ENCODE results near the gene LHX4. TPM values are rescaled to one million over a fixed set of nuclear protein-coding genes. Genes with fewer than 3 reads are reported as not detected.

LHX4 gene
- total RNA-seq, 4 donors from 2014 or later: 0.48 to 1.2 TPM; not detected in 2

- Histone ChIP-seq H3K4me3 (no peak overlapping the region), H3K27me3 (no peaks in the 10 kb centered on the region), H3K4me1 (peaks cover 0 to 8% (median 4%) of the 10 kb centered on the region in 4 donors), H3K36me3 (peaks cover 0 to 18% (median 7%) of the 10 kb centered on the region in 4 donors), H3K27ac (no peak overlapping the region), H3K9me3 (no peaks in the 10 kb centered on the region)
- TF ChIP-seq CTCF (IDR thresholded peaks at IDR 0.05) (no peak), POLR2AphosphoS5 (IDR thresholded peaks at IDR 0.05) (no peak), POLR2A (IDR thresholded peaks at IDR 0.05) (no peak), EP300 (IDR thresholded peaks at IDR 0.05; ENCODE audit: low read depth) (no peak)
- no peak for DNase-seq
- WGBS, 2 donors (ENCODE audit: low coverage in 1 of 2): 76% methylated on average over 19 of the region's 19 CpGs; no CpG with 5 or more reads in 1 of the 2 donors
- intact Hi-C loops (cut with DNase I; ENCODE audit: low total_unique reads) (no loop called here), in situ Hi-C loops (cut with MboI; ENCODE audit: low pct_ligation_motif_present in 1 of 4, low pct_unique_long_range_greater_than_20kb in 1 of 4, low sequenced_read_pairs in 3 of 4) (no loop called here)
Measured at GRCh38 chr1:180194546-180195207, 35.4 kb upstream of the LHX4 start.

GRCh38 chr1:180195401-180195800, 34.7 kb upstream of the LHX4 start:
- H3K4me3 ChIP-seq: no peak overlapping the region
- no peak overlapping the region for H3K27ac ChIP-seq
- H3K9me3 ChIP-seq: no peaks in the 10 kb centered on the region
- in situ Hi-C loops (cut with MboI; ENCODE audit: low pct_ligation_motif_present in 1 of 4, low pct_unique_long_range_greater_than_20kb in 1 of 4, low sequenced_read_pairs in 3 of 4) (no loop called here), intact Hi-C loops (cut with DNase I; ENCODE audit: low total_unique reads) (no loop called here)
- peaks cover 0 to 8% (median 4%) of the 10 kb centered on the region in 4 donors for H3K4me1 ChIP-seq
- TF ChIP-seq EP300 (IDR thresholded peaks at IDR 0.05; ENCODE audit: low read depth) (no peak), POLR2A (IDR thresholded peaks at IDR 0.05) (no peak), POLR2AphosphoS5 (IDR thresholded peaks at IDR 0.05) (no peak), CTCF (IDR thresholded peaks at IDR 0.05) (no peak)
- WGBS, 2 donors (ENCODE audit: low coverage in 1 of 2): 91% methylated on average over 3 of the region's 3 CpGs; no CpG with 5 or more reads in 1 of the 2 donors
- no peaks in the 10 kb centered on the region for H3K27me3 ChIP-seq
- DNase-seq: no peak
- H3K36me3 ChIP-seq: peaks cover 0 to 12% (median 6%) of the 10 kb centered on the region in 4 donors

GRCh38 chr1:180195916-180196315, 34.1 kb upstream of the LHX4 start:
- no peaks in the 10 kb centered on the region for H3K9me3 ChIP-seq
- TF ChIP-seq EP300 (IDR thresholded peaks at IDR 0.05; ENCODE audit: low read depth) (no peak), CTCF (IDR thresholded peaks at IDR 0.05) (no peak), POLR2AphosphoS5 (IDR thresholded peaks at IDR 0.05) (no peak), POLR2A (IDR thresholded peaks at IDR 0.05) (no peak)
- no peaks in the 10 kb centered on the region for H3K27me3 ChIP-seq
- in situ Hi-C loops (cut with MboI; ENCODE audit: low pct_ligation_motif_present in 1 of 4, low pct_unique_long_range_greater_than_20kb in 1 of 4, low sequenced_read_pairs in 3 of 4): no loop called here
- intact Hi-C loops (cut with DNase I; ENCODE audit: low total_unique reads): no loop called here
- no peak for DNase-seq
- no peak overlapping the region for H3K4me3 ChIP-seq
- peaks cover 0 to 8% (median 4%) of the 10 kb centered on the region in 4 donors for H3K4me1 ChIP-seq
- no peak overlapping the region for H3K27ac ChIP-seq
- H3K36me3 ChIP-seq: peaks cover 0 to 9% (median 3%) of the 10 kb centered on the region in 4 donors
- 92% methylated on average over 9 of the region's 9 CpGs; no CpG with 5 or more reads in 1 of the 2 donors for WGBS, 2 donors (ENCODE audit: low coverage in 1 of 2)

GRCh38 chr1:180196436-180197003, 33.5 kb upstream of the LHX4 start:
- in situ Hi-C loops (cut with MboI; ENCODE audit: low pct_ligation_motif_present in 1 of 4, low pct_unique_long_range_greater_than_20kb in 1 of 4, low sequenced_read_pairs in 3 of 4) (no loop called here), intact Hi-C loops (cut with DNase I; ENCODE audit: low total_unique reads) (no loop called here)
- TF ChIP-seq EP300 (IDR thresholded peaks at IDR 0.05; ENCODE audit: low read depth): no peak
- no peak for TF ChIP-seq CTCF (IDR thresholded peaks at IDR 0.05)
- TF ChIP-seq POLR2AphosphoS5 (IDR thresholded peaks at IDR 0.05): no peak
- TF ChIP-seq POLR2A (IDR thresholded peaks at IDR 0.05): no peak
- H3K9me3 ChIP-seq: no peaks in the 10 kb centered on the region
- WGBS, 2 donors (ENCODE audit: low coverage in 1 of 2): 93% methylated on average over 17 of the region's 17 CpGs; no CpG with 5 or more reads in 1 of the 2 donors
- no peak overlapping the region for H3K4me3 ChIP-seq
- H3K27ac ChIP-seq: no peak overlapping the region
- peaks cover 0 to 6% (median under 1%) of the 10 kb centered on the region in 4 donors for H3K36me3 ChIP-seq
- peaks cover 0 to 8% (median 4%) of the 10 kb centered on the region in 4 donors for H3K4me1 ChIP-seq
- H3K27me3 ChIP-seq: no peaks in the 10 kb centered on the region
- DNase-seq: no peak

Measured in transverse colon (tissue), 4 donors.